Activated CD4-positive, alpha-beta T cell treated with anti-CD3 and anti-CD28 coated beads for 36 hours (primary cell): ENCODE measurements around the gene SORCS2. TPM values are rescaled to one million over a fixed set of nuclear protein-coding genes. Genes with fewer than 3 reads are reported as not detected.
"Not testable (repeated sequence)": the region's sequence is repeated elsewhere in the genome, so short reads cannot be mapped to it uniquely, and the experiment has no call there.

Experiments
- ATAC-seq: fragments of 200-7000 bp; cut with Tn5 transposase; one replicate; pipeline ENCODE4 v1.10.0; 2021; ENCODE audit warnings: mild to moderate bottlenecking, moderate library complexity
- CTCF ChIA-PET: fragments of 350-600 bp; sonication (Branson Sonifier 250); formaldehyde crosslinking; loops from one replicate; lab custom pipeline; 2021; ENCODE audit warnings: antibody characterized with exemption; lab: Charles Lee
- POLR2A ChIA-PET: fragments of 350-600 bp; sonication (Branson Sonifier 250); formaldehyde crosslinking; loops from one replicate; lab custom pipeline; 2021; ENCODE audit warnings: antibody characterized with exemption, inconsistent platforms; lab: Charles Lee
- DNase-seq: peaks from one replicate; pipeline ENCODE4 v3.0.0-alpha.2; 2020
- H3K27ac Mint-ChIP-seq: one replicate; pipeline ENCODE4 v1.8.0; 2021; ENCODE audit warnings: mixed read lengths
- H3K27me3 Mint-ChIP-seq: one replicate; pipeline ENCODE4 v1.8.0; 2021; ENCODE audit warnings: mixed read lengths
- H3K36me3 Mint-ChIP-seq: one replicate; pipeline ENCODE4 v1.8.0; 2021; ENCODE audit warnings: low read depth, mixed read lengths
- H3K4me1 Mint-ChIP-seq: one replicate; pipeline ENCODE4 v1.8.0; 2021; ENCODE audit warnings: mixed read lengths
- H3K4me3 Mint-ChIP-seq: one replicate; pipeline ENCODE4 v1.8.0; 2021; ENCODE audit warnings: mild to moderate bottlenecking, moderate library complexity, mixed read lengths
- H3K9me3 Mint-ChIP-seq: one replicate; pipeline ENCODE4 v1.8.0; 2021; ENCODE audit warnings: low read depth, mixed read lengths
- intact Hi-C, 2 experiments: fragments of 100-400 bp; cut with DNase I in 1 of 2; cut with micrococcal nuclease in 1 of 2; formaldehyde crosslinking; loops; one replicate each; pipeline versions ENCODE4 v1.14.2 to v1.15.1; 2022 to 2024; cut with DNase I, micrococcal nuclease
- total RNA-seq, 2 experiments: library from RNA; stranded (reverse); gene quantifications; one replicate each; pipeline ENCODE4 v1.2.3, GENCODE V29; 2021

Gene SORCS2
- total RNA-seq, 2 experiments from 2014 or later = 0.04 TPM; not detected in 1

- ATAC-seq (no peak), DNase-seq (no peak)
- Mint-ChIP-seq H3K4me1 (no peaks in the 10 kb centered on the region), H3K27me3 (peaks cover 2% of the 10 kb centered on the region), H3K4me3 (no peak overlapping the region), H3K36me3 (no peaks in the 10 kb centered on the region), H3K9me3 (peaks cover 2% of the 10 kb centered on the region), H3K27ac (no peak overlapping the region)
- intact Hi-C loops = no loop called here
- CTCF ChIA-PET = no interaction called here
- POLR2A ChIA-PET = no interaction called here
These were observed 404.7 kb downstream of the SORCS2 start for GRCh38 chr4:7596918-7597606.

GRCh38 chr4:7598939-7599790, 406.8 kb downstream of the SORCS2 start:
- intact Hi-C loops = no loop called here
- CTCF ChIA-PET = no interaction called here
- POLR2A ChIA-PET = no interaction called here
- Mint-ChIP-seq H3K36me3 (peaks cover 2% of the 10 kb centered on the region), H3K27me3 (peaks cover 2% of the 10 kb centered on the region), H3K27ac (no peak overlapping the region), H3K4me3 (no peak overlapping the region), H3K9me3 (peaks cover 7% of the 10 kb centered on the region), H3K4me1 (no peaks in the 10 kb centered on the region)
- no peak for ATAC-seq
- DNase-seq = no peak

- peaks cover 7% of the 10 kb centered on the region for H3K9me3 Mint-ChIP-seq
- no peak overlapping the region for H3K4me3 Mint-ChIP-seq
- ChIA-PET CTCF (no interaction called here), POLR2A (no interaction called here)
- H3K27me3 Mint-ChIP-seq = peaks cover 1% of the 10 kb centered on the region
- no peak for DNase-seq
- ATAC-seq = no peak
- H3K36me3 Mint-ChIP-seq = peaks cover 2% of the 10 kb centered on the region
- no peaks in the 10 kb centered on the region for H3K4me1 Mint-ChIP-seq
- H3K27ac Mint-ChIP-seq = no peak overlapping the region
- intact Hi-C loops = no loop called here
These were observed 407.9 kb downstream of the SORCS2 start for GRCh38 chr4:7600247-7600646.

GRCh38 chr4:7602166-7602565, 409.8 kb downstream of the SORCS2 start:
- ATAC-seq, H3K4me1 Mint-ChIP-seq, POLR2A ChIA-PET, H3K27ac Mint-ChIP-seq, H3K27me3 Mint-ChIP-seq, H3K9me3 Mint-ChIP-seq, H3K36me3 Mint-ChIP-seq, DNase-seq, CTCF ChIA-PET, intact Hi-C loops, H3K4me3 Mint-ChIP-seq: not testable (repeated sequence)

GRCh38 chr4:7607156-7607910, 415.0 kb downstream of the SORCS2 start:
- ATAC-seq = no peak
- intact Hi-C loops = no loop called here
- H3K27me3 Mint-ChIP-seq = no peaks in the 10 kb centered on the region
- H3K36me3 Mint-ChIP-seq = peaks cover 2% of the 10 kb centered on the region
- no peak overlapping the region for H3K4me3 Mint-ChIP-seq
- DNase-seq = no peak
- H3K27ac Mint-ChIP-seq = no peak overlapping the region
- ChIA-PET CTCF (interaction anchor here (0.5 kb wide), 1 partner anchor 280 kb away, joined by 3 read pairs; no protein-coding TSS in a partner anchor), POLR2A (no interaction called here)
- peaks cover 5% of the 10 kb centered on the region for H3K9me3 Mint-ChIP-seq
- no peaks in the 10 kb centered on the region for H3K4me1 Mint-ChIP-seq

- intact Hi-C loops = no loop called here
- Mint-ChIP-seq H3K4me1 (no peaks in the 10 kb centered on the region), H3K4me3 (no peak overlapping the region), H3K27me3 (no peaks in the 10 kb centered on the region), H3K36me3 (peaks cover 2% of the 10 kb centered on the region), H3K27ac (no peak overlapping the region), H3K9me3 (peaks cover 5% of the 10 kb centered on the region)
- ATAC-seq (no peak), DNase-seq (no peak)
- POLR2A ChIA-PET = no interaction called here
- CTCF ChIA-PET = no interaction called here
These were observed 415.7 kb downstream of the SORCS2 start for GRCh38 chr4:7608046-7608445.

- ChIA-PET CTCF (interaction anchor here (0.6 kb wide), 1 partner anchor 151 kb away, joined by 3 read pairs; no protein-coding TSS in a partner anchor), POLR2A (no interaction called here)
- Mint-ChIP-seq H3K9me3 (no peaks in the 10 kb centered on the region), H3K27me3 (no peaks in the 10 kb centered on the region), H3K27ac (no peak overlapping the region), H3K36me3 (no peaks in the 10 kb centered on the region), H3K4me1 (no peaks in the 10 kb centered on the region), H3K4me3 (no peak overlapping the region)
- ATAC-seq = no peak
- intact Hi-C loops = no loop called here
- DNase-seq = no peak
These were observed 417.0 kb downstream of the SORCS2 start for GRCh38 chr4:7609316-7609715.

- H3K4me1 Mint-ChIP-seq = no peaks in the 10 kb centered on the region
- no peaks in the 10 kb centered on the region for H3K27me3 Mint-ChIP-seq
- intact Hi-C loops = no loop called here
- POLR2A ChIA-PET = no interaction called here
- no peak overlapping the region for H3K27ac Mint-ChIP-seq
- no peak for ATAC-seq
- DNase-seq = no peak
- CTCF ChIA-PET = no interaction called here
- H3K9me3 Mint-ChIP-seq = no peaks in the 10 kb centered on the region
- H3K4me3 Mint-ChIP-seq = no peak overlapping the region
- no peaks in the 10 kb centered on the region for H3K36me3 Mint-ChIP-seq
These were observed 417.8 kb downstream of the SORCS2 start for GRCh38 chr4:7610022-7610670.

GRCh38 chr4:7610841-7611240, 418.5 kb downstream of the SORCS2 start:
- ChIA-PET CTCF (no interaction called here), POLR2A (no interaction called here)
- H3K9me3 Mint-ChIP-seq = no peaks in the 10 kb centered on the region
- H3K36me3 Mint-ChIP-seq = no peaks in the 10 kb centered on the region
- DNase-seq (no peak), ATAC-seq (no peak)
- no peak overlapping the region for H3K27ac Mint-ChIP-seq
- no peaks in the 10 kb centered on the region for H3K27me3 Mint-ChIP-seq
- no peak overlapping the region for H3K4me3 Mint-ChIP-seq
- H3K4me1 Mint-ChIP-seq = no peaks in the 10 kb centered on the region
- intact Hi-C loops = no loop called here

GRCh38 chr4:7612311-7612897, 420.1 kb downstream of the SORCS2 start:
- no peak for DNase-seq
- intact Hi-C loops = no loop called here
- no peak for ATAC-seq
- Mint-ChIP-seq H3K36me3 (no peaks in the 10 kb centered on the region), H3K4me3 (no peak overlapping the region), H3K4me1 (no peaks in the 10 kb centered on the region), H3K27me3 (no peaks in the 10 kb centered on the region), H3K27ac (no peak overlapping the region), H3K9me3 (no peaks in the 10 kb centered on the region)
- POLR2A ChIA-PET = no interaction called here
- CTCF ChIA-PET = no interaction called here

GRCh38 chr4:7614350-7614949, 422.1 kb downstream of the SORCS2 start:
- no peak for ATAC-seq
- H3K27me3 Mint-ChIP-seq = no peaks in the 10 kb centered on the region
- CTCF ChIA-PET = no interaction called here

More at GRCh38 chr4:7614350-7614949, 422.1 kb downstream of the SORCS2 start:
- Mint-ChIP-seq H3K4me3 (no peak overlapping the region), H3K4me1 (no peaks in the 10 kb centered on the region), H3K36me3 (no peaks in the 10 kb centered on the region), H3K9me3 (no peaks in the 10 kb centered on the region), H3K27ac (no peak overlapping the region)
- POLR2A ChIA-PET = no interaction called here
- intact Hi-C loops = no loop called here
- no peak for DNase-seq
